Measurements from ENCODE around the gene ABI2. TPM values are rescaled to one million over a fixed set of nuclear protein-coding genes. Genes with fewer than 3 reads are reported as not detected.

Gene ABI2
- total RNA-seq, 1 experiment from 2014 or later = 65.6 TPM

DNA sequence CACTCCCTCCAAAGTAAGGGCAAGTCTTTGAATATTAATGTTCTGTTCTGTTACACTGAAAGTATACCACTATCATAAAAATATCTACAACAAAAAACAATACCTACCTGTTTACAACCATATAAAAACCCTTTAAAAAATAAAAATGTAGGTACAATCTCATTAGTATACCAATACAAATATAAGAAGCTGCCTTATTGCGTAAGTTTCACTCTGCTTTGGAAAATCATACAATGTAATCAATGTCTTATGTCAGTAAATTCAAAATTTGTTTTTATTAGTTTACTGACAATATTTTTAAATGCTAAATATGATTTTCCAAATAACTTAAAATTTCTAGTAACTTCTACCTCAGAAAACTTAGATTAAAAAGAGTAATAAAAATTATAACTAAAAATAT lies 134.1 kb downstream of the ABI2 start:
- intact Hi-C loops (cut with micrococcal nuclease) = no loop called here
- H3K27me3 Mint-ChIP-seq (ENCODE audit: insufficient read depth, unreplicated experiment) = no peaks in the 10 kb centered on the region
- H3K36me3 Mint-ChIP-seq (ENCODE audit: insufficient read depth, unreplicated experiment) = peaks cover 35% of the 10 kb centered on the region
- H3K27ac Mint-ChIP-seq (ENCODE audit: low read depth, unreplicated experiment) = peak overlapping the region; percentile 74
- H3K9me3 Mint-ChIP-seq (ENCODE audit: unreplicated experiment) = no peaks in the 10 kb centered on the region
- TF ChIP-seq, protein P1, sequence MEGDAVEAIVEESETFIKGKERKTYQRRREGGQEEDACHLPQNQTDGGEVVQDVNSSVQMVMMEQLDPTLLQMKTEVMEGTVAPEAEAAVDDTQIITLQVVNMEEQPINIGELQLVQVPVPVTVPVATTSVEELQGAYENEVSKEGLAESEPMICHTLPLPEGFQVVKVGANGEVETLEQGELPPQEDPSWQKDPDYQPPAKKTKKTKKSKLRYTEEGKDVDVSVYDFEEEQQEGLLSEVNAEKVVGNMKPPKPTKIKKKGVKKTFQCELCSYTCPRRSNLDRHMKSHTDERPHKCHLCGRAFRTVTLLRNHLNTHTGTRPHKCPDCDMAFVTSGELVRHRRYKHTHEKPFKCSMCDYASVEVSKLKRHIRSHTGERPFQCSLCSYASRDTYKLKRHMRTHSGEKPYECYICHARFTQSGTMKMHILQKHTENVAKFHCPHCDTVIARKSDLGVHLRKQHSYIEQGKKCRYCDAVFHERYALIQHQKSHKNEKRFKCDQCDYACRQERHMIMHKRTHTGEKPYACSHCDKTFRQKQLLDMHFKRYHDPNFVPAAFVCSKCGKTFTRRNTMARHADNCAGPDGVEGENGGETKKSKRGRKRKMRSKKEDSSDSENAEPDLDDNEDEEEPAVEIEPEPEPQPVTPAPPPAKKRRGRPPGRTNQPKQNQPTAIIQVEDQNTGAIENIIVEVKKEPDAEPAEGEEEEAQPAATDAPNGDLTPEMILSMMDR (IDR thresholded peaks at IDR 0.05; ENCODE audit: unreplicated experiment) = no peak
- peaks cover 6% of the 10 kb centered on the region for H3K4me1 Mint-ChIP-seq (ENCODE audit: insufficient read depth, unreplicated experiment)
- CTCF ChIA-PET = interaction anchor here (0.5 kb wide), 1 partner anchor 163 kb away, joined by 8 read pairs; no protein-coding TSS in a partner anchor
- POLR2A ChIA-PET = no interaction called here
- no peak for DNase-seq (ENCODE audit: unreplicated experiment)
- no peak overlapping the region for H3K4me3 Mint-ChIP-seq (ENCODE audit: unreplicated experiment)
- BruUV-seq (replicated peaks) = no TSS peak

DNA sequence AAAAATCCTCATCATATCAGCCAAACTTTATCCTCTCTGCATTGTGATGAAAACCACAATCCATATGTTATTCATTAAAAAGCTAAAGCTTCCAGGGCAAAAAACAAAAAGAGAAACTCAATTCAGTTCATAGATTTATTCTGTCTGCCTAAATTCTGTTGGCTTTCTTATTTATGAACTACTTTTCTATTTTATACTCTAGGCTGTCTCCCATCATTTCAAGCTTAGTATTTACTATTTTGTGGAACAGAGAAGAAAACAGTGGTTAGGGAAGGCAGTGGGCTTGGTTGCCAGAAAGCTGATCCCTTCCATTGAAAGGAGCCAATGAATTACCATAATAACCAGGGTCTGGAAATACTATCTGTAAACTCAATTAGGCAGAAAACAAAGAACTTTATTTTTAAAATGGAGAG lies 135.1 kb downstream of the ABI2 start:
- H3K9me3 Mint-ChIP-seq (ENCODE audit: unreplicated experiment) = no peaks in the 10 kb centered on the region
- H3K36me3 Mint-ChIP-seq (ENCODE audit: insufficient read depth, unreplicated experiment) = peaks cover 27% of the 10 kb centered on the region
- H3K27me3 Mint-ChIP-seq (ENCODE audit: insufficient read depth, unreplicated experiment) = no peaks in the 10 kb centered on the region
- no peak overlapping the region for H3K27ac Mint-ChIP-seq (ENCODE audit: low read depth, unreplicated experiment)
- ChIA-PET CTCF (interaction anchor here (1.0 to 2.4 kb wide), 3 partner anchors 9 to 21 kb away, joined by 3 to 6 read pairs (median 4); no protein-coding TSS in a partner anchor), POLR2A (interaction anchor here (1.1 kb wide), 1 partner anchor 17 kb away, joined by 3 read pairs; no protein-coding TSS in a partner anchor)
- intact Hi-C loops (cut with micrococcal nuclease) = no loop called here
- BruUV-seq (replicated peaks) = no TSS peak
- no peak for DNase-seq (ENCODE audit: unreplicated experiment)
- H3K4me3 Mint-ChIP-seq (ENCODE audit: unreplicated experiment) = no peak overlapping the region
- TF ChIP-seq, protein P1 (IDR thresholded peaks at IDR 0.05; ENCODE audit: unreplicated experiment) = no peak
- H3K4me1 Mint-ChIP-seq (ENCODE audit: insufficient read depth, unreplicated experiment) = peaks cover 6% of the 10 kb centered on the region

DNA sequence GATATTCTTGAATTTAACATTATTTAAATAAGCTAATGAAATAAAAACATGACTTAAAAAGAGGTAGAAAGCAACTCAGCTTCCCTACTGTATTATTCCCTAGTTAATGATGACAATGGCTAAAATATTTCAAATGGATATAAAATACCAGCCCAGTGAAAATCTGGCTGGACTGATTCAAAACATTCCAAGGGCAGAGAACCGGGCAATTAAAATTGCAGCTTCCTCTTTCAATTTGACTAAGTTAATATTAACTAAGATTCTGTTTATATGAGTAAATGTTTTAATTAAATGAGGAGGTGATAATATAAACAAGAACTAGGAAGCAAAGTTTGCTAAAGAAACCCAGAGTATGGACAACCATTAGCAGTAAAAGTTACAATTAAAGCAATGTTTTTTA lies 141.4 kb downstream of the ABI2 start:
- CTCF ChIA-PET = interaction anchor here (0.5 to 5.7 kb wide), 3 partner anchors 15 to 703 kb away, joined by 3 to 31 read pairs (median 12); no protein-coding TSS in a partner anchor
- no peaks in the 10 kb centered on the region for H3K27me3 Mint-ChIP-seq (ENCODE audit: insufficient read depth, unreplicated experiment)
- H3K4me1 Mint-ChIP-seq (ENCODE audit: insufficient read depth, unreplicated experiment) = no peaks in the 10 kb centered on the region
- no peak overlapping the region for H3K27ac Mint-ChIP-seq (ENCODE audit: low read depth, unreplicated experiment)
- H3K36me3 Mint-ChIP-seq (ENCODE audit: insufficient read depth, unreplicated experiment) = peaks cover 13% of the 10 kb centered on the region
- H3K9me3 Mint-ChIP-seq (ENCODE audit: unreplicated experiment) = no peaks in the 10 kb centered on the region
- POLR2A ChIA-PET = interaction anchor here (1.1 kb wide), 1 partner anchor 10 kb away, joined by 3 read pairs; no protein-coding TSS in a partner anchor
- intact Hi-C loops (cut with micrococcal nuclease) = no loop called here
- BruUV-seq (replicated peaks) = no TSS peak
- TF ChIP-seq, protein P1 (IDR thresholded peaks at IDR 0.05; ENCODE audit: unreplicated experiment) = no peak
- no peak overlapping the region for H3K4me3 Mint-ChIP-seq (ENCODE audit: unreplicated experiment)
- DNase-seq (ENCODE audit: unreplicated experiment) = no peak

DNA sequence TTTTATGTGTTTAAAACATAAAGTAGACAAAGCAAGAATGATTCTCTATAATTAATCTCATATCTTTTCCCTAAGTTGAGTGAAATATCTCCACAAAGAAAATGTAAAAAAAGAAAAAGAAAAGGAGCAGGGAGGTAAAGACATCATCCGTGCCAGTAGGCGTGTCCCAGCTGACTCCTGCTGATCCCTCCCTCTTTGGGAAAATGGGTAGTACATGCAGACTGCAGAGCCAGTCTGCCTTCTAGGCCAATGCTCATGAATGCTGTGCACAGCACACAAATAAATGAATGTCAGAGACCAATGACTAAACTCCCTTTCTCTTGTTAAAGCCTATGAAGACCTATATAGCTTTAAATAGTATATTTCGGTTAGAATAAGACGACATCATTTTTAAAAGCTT lies 142.2 kb downstream of the ABI2 start:
- ChIA-PET CTCF (interaction anchor here (1.4 kb wide), 1 partner anchor 344 kb away, joined by 4 read pairs; no protein-coding TSS in a partner anchor), POLR2A (interaction anchor here (0.6 kb wide), 1 partner anchor 47 kb away, joined by 3 read pairs; no protein-coding TSS in a partner anchor)
- Mint-ChIP-seq H3K36me3 (ENCODE audit: insufficient read depth, unreplicated experiment) (peaks cover 16% of the 10 kb centered on the region), H3K27ac (ENCODE audit: low read depth, unreplicated experiment) (peak overlapping the region; percentile 72), H3K4me1 (ENCODE audit: insufficient read depth, unreplicated experiment) (no peaks in the 10 kb centered on the region), H3K9me3 (ENCODE audit: unreplicated experiment) (no peaks in the 10 kb centered on the region), H3K27me3 (ENCODE audit: insufficient read depth, unreplicated experiment) (no peaks in the 10 kb centered on the region), H3K4me3 (ENCODE audit: unreplicated experiment) (no peak overlapping the region)
- BruUV-seq (replicated peaks) = no TSS peak
- intact Hi-C loops (cut with micrococcal nuclease) = no loop called here
- DNase-seq (ENCODE audit: unreplicated experiment) = no peak
- TF ChIP-seq, protein P1 (IDR thresholded peaks at IDR 0.05; ENCODE audit: unreplicated experiment) = no peak
